HPDE6-E6E7 (cell line): ENCODE data around the gene PRTN3.

Experiments
- DNase-seq: peaks from one replicate; pipeline ENCODE4 v3.0.0; 2011; ENCODE audit warnings: missing footprints; ENCODE audit errors: extremely low spot score

PRTN3 gene

DNA sequence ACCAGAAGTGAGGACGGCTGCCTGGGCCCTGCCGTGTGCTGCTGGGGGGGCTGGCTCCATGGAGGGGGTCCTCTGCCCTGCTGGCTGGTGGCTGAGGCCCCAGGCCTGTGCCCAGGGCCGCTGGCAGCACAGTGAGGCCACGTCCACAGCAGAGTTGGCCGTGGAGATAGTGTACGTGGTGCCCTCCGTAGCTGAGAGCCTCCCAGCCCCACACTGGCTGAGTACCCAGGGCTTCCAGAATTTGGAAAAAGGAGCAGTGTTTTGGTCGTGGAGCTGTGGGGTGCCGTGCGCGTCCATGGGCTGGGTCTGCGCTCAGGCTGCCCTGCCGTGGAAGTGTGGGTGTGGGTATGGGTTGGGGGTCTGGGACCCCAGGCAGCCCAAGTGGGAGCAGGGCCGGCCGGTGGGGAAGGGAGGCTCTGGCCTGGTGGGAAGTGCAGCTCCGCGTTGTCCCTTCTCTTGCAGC lies 37.7 kb upstream of the PRTN3 start:
- no peak for DNase-seq

GRCh38 chr19:803686-804418 lies 36.9 kb upstream of the PRTN3 start:
- DNase-seq = no peak

- no peak for DNase-seq
Observed at GRCh38 chr19:804419-805165, 36.2 kb upstream of the PRTN3 start.

DNA sequence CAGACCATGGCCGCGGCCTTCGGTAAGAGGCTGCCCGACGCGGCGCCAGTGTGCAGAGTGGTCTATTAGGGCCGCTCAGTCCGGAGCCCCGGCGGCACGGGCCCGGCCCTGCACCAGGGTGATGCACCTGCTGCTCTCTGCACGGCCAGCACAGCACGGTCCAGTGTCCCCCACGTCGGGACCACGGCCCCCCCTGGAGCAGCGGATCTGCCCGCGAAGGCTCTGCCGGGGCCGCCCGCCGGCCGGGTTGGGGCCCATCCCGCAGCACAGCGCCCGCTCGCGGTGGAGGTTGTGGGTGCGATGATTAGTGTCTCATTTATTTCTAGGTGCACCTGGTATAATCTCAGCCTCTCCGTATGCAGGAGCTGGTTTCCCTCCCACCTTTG lies 35.6 kb upstream of the PRTN3 start:
- DNase-seq = no peak

DNA sequence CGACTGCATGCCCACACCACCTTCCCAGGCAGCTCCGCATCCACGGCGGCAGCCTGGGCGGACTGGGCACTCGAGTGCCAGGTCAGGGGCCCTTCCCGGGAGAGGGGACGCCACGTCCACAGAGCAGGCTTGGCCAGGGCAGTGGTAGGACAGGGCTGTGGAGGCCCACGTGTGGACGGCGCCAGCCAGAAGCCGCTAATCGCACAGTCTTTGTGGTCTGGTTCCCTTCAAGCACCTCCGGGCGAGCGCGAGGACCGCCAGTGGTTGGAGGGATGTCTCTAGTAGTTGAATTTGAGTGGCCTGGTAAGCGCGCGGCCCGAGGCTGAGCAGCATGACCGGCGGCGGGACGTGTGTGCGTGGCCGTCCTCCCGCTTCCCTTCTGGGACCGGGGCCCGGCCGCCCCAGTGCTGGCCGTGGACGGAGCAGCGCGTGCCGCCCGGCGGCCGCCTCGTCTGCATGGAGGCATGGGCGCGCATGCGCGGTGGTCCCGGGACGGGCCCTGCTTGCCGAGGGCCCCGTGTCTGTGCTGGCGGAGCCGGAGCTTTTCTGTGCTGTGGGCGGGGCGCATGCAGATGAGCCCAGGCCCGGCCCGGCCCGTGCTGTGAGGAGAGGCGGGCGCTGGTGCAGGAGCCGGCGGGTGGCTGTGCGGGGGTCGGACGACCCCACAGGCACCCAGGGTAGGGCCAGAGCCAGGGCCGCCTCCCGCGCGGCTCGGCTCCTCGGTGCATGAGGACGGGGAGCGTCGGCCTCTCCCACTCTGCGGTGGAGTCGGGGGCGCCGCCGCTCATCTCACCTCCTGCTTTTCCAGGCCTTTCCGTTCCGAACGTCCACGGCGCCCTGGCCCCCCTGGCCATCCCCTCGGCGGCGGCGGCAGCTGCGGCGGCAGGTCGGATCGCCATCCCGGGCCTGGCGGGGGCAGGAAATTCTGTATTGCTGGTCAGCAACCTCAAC lies 34.9 kb upstream of the PRTN3 start:
- no peak for DNase-seq

DNA sequence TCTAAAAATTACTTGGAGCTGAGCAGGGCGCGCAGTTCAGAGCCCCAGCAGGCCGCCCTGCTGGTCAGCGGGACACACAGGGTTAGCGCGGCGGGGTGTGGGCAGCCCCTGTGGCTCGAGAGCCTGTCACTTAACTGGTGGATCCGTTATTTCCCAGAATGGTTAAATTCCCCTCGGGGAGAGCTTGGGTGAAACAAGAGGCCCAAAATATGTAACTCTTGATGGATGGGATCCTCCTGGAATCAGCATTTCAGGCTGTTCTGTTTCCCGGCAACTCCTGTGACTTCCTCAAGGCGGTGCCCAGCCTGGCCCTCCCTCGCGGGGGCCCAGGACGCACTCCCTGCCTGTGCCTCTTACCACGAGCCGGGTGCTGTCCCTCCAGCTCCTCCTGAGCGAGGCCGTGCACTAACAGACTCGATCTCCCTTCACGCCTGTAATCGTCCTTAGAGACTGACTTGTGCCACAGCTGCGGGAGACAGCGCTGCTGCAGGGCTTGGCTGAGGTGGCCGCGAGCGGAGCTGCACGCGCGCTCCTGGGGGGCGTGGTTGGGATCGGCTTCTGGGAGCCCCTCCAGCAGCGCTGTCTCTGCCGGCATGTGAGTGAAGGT lies 33.9 kb upstream of the PRTN3 start:
- no peak for DNase-seq

DNA sequence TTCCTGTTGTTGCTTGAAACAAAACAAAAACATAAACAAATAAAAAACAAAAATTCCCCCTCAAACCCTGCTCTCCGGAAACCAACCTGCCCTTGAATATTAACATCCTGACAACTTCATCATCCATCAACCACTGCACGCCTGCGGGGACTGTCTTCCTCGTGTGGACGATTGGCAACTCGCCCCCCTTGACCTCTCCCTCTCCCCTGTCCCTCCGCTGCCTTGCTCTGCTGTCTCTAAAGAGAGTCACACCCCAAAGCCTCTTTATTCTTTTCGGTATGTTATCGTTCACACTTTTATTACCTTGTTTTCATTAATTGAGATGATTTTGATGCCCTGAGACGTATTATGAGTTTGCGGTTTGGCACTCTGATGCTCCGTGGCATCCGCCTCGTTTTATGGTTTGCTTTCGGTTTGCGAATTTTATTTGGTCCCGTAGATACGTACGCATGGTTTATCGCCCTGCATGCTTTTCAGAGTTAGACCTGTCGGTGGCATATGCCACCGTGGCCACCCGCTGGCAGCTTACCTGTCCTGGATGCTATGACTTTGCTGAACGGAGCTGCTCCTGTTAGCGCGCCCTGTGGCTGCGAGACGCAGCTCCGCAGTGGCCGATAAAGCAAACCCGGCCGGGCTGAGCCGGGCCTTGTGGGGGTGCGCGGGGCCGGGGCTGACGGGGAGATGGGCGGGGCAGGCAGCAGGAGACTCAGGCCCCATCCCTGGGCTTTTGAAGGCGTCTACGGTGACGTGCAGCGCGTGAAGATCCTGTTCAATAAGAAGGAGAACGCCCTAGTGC lies 33.0 kb upstream of the PRTN3 start:
- no peak for DNase-seq

DNA sequence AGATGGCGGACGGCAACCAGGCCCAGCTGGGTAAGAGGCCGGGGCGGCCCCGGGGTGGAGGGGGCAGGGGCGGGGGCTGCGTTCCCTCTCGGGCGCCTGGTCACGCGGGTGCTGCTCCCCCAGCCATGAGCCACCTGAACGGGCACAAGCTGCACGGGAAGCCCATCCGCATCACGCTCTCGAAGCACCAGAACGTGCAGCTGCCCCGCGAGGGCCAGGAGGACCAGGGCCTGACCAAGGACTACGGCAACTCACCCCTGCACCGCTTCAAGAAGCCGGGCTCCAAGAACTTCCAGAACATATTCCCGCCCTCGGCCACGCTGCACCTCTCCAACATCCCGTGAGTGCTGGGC lies 32.4 kb upstream of the PRTN3 start:
- no peak for DNase-seq

- no peak for DNase-seq
Observed at GRCh38 chr19:810077-810855, 30.5 kb upstream of the PRTN3 start.

- DNase-seq = no peak
Observed at GRCh38 chr19:810883-811489, 29.8 kb upstream of the PRTN3 start.

DNA sequence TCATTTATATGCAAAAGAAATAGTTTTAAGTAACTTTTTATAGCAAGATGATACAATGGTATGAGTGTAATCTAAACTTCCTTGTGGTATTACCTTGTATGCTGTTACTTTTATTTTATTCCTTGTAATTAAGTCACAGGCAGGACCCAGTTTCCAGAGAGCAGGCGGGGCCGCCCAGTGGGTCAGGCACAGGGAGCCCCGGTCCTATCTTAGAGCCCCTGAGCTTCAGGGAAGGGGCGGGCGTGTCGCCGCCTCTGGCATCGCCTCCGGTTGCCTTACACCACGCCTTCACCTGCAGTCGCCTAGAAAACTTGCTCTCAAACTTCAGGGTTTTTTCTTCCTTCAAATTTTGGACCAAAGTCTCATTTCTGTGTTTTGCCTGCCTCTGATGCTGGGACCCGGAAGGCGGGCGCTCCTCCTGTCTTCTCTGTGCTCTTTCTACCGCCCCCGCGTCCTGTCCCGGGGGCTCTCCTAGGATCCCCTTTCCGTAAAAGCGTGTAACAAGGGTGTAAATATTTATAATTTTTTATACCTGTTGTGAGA lies 29.2 kb upstream of the PRTN3 start:
- no peak for DNase-seq

- no peak for DNase-seq
Observed at GRCh38 chr19:812049-812746, 28.6 kb upstream of the PRTN3 start.

DNA sequence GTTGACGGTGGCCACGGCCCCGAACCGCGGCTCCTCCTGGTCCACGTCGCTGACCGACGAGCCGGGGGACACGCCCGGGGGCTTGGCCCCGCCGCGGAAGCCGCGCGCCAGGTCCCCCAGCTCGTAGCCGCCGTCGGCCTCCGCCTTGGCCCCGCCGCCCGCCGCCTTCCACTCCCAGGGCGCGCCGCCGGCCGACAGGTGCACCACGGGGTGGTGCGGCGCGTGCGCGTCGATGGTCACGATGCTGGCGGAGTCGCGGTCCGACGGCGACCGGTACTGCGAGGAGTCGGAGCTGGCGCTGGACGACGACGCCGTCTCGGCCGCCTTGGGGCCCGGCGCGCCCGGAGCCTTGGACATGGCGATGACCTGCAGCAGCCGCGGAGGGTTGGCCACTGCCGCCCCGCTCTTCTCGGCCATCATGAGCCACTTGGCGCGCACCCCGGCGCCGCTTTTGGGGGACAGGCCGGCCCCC lies 28.0 kb upstream of the PRTN3 start:
- no peak for DNase-seq

DNA sequence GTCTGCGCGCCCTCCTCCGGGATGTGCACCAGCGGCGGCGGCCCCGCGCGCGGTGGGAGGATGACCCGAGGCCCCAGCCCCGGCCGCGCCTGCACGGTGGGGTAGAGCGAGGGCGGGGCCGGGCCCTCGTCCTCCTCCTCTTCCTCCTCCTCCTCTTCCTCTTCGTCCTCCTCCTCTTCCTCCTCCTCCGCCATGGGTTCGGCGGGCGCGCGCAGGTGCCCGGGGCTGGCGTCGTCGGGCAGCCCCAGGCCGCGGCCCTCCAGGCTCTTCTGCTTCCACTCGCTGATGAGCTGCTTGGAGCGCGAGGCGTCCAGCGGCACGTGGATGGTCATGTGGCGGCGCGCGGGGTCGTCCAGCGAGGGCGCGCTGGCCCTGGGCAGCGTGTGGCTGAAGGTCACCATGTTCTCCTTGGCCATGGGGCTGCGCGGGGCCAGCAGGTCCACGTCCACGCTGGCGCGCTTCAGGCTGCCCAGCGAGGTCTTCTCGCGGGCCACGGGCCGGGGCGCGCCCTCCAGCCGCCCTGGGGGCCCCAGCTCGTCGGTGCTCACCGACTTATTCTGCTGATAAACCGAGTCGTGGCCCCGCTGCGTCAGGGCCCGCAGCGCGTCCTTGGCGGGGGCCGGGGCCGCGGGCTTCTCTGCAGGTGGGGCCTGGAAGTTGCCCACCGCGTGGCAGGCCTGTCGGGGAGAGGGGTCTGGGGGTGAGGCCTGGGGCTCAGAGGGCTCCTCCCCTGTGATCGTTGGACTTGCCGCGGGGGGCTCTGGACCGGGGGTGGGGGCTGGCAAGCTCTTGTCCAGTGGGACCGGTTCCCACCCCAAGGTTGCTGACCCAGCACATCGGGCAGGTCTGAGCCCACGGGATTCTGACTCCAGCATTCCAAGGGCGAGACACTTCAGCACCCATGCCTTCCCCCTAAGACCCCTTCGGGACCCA lies 27.3 kb upstream of the PRTN3 start:
- DNase-seq = no peak

GRCh38 chr19:814152-815078 lies 26.4 kb upstream of the PRTN3 start:
- no peak for DNase-seq

- DNase-seq = no peak
Observed at GRCh38 chr19:815079-815774, 25.6 kb upstream of the PRTN3 start.
